ENCODE data around the gene ENTHD1.

Gene ENTHD1, protein sequence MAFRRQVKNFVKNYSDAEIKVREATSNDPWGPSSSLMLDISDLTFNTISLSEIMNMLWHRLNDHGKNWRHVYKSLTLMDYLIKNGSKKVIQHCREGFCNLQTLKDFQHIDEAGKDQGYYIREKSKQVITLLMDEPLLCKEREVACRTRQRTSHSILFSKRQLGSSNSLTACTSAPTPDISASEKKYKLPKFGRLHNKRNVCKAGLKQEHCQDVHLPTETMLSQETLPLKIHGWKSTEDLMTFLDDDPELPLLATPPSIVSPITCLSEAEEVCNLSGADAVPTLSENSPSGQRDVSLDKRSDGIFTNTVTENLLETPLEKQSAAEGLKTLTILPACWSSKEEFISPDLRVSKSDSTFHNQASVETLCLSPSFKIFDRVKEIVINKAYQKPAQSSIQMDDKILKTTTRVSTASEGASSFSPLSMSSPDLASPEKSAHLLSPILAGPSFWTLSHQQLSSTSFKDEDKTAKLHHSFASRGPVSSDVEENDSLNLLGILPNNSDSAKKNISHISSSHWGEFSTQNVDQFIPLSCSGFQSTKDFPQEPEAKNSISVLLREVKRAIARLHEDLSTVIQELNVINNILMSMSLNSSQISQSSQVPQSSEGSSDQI

GRCh38 chr22:39893526-39893925 is at the start of gene ENTHD1:
ENTHD1 (minus strand) TSS chr22:39893760; CDS start chr22:39887748, 6,012 bp downstream.
- DNase-seq = no peak

GRCh38 chr22:39943337-39943736 is 49.8 kb upstream of the ENTHD1 start:
- no peak for DNase-seq

DNA sequence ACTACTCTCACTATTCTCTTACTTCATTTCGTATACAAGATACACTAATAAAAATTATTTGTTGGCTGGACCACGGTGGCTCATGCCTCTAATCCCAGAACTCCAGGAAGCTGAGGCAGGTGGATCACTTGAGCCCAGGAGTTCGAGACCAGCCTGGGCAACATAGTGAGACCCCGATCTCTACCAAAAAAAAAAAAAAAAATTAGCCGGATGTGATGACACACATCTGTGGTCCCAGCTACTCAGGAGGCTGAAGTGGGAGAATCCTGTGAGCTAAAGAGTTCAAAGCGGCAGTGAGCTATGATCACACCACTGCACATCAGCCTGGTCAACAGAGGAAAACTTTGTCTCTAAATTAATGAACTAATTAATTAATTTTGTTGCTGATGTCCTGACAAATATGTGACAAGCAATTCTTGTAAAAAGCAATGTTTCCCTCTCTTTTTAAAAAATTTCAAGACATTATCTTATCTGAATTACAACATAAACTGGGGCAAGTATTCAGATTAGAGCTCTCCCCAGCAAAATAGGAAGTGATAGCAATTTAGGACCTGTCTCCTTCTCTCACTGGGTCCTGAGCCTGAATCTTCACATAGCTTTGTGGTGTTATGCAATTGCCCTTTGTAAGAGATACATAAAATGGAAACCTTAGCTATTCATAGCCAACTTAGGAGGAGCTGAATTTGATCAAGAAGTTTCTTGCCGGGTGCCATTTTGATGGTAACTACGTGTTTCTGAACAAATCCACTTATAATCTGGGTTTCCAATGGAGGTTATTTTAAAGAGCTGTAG is 49.1 kb upstream of the ENTHD1 start:
- DNase-seq = no peak

DNA sequence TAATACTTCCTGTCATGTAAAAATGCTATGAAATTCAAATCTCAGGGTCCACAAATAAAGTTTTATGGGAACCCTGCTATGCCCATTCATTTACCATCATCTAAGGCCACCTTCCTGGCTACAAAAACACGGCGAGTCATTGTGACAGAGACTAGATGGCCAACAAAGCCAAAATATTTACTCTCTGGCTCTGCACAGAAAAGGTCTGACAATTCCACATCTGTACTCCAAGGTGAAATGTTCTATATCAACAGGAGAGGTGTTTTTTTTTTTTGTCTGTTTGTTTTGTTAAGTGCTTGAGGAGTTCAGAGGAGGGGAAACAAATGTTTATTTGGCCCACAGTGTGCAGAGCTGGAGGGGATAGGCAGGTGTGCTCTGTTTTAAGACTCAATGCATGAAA is 48.0 kb upstream of the ENTHD1 start:
- peak; percentile 93 for DNase-seq

GRCh38 chr22:39940757-39941305 is 47.3 kb upstream of the ENTHD1 start:
- no peak for DNase-seq

- no peak for DNase-seq
Measured at GRCh38 chr22:39939830-39940229, 46.3 kb upstream of the ENTHD1 start.

- no peak for DNase-seq
Measured at GRCh38 chr22:39938509-39939111, 45.0 kb upstream of the ENTHD1 start.

- DNase-seq = no peak
Measured at GRCh38 chr22:39937906-39938305, 44.3 kb upstream of the ENTHD1 start.

DNA sequence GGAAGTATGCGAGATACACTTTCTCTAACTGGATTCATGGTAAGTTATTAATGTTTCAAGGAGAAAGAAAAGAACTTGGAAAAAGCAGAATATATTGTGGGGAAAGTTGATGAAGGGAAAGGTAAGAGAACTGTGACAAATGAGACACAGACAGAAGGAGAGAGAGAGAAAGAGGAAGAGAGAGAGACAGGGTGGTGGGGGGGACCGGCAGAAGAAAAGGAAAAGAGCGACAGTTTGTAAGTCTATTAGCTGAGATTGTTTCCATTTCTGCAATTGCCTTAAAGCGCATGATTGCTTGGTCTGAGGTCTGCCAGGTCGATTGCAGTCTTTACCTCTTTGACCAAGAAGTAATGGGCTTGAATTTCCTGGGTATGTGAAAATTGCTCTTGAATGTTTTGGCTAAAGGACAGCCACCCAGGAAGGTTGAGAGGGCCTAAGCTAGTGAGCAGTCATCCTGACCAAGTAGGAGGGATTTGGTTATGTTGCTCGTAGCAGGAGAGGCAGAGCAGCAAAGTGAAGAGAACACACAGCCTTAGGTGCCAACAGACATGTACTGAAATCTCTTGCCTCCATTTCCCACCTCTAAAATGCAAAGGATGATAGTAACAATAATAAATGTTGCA is 43.1 kb upstream of the ENTHD1 start:
- no peak for DNase-seq

DNA sequence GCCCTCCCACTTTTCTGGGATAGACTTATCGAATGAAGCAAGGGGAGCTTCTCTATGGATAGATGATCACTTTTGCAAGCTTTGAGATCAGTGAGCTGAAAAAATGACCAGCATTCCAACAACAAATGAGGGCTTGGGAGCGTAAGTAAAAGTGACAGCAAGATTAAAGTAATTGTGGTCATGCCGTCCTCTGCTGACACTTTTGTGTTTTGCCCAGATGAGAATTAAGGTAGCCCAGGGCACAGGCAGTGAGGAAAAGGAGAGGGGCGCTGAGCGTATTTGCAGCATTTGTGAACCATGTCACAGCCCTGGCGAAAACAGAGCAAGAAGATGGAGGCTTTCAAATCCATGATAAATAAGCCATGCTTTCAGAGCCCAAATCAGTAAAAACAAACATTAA is 42.1 kb upstream of the ENTHD1 start:
- DNase-seq = no peak

DNA sequence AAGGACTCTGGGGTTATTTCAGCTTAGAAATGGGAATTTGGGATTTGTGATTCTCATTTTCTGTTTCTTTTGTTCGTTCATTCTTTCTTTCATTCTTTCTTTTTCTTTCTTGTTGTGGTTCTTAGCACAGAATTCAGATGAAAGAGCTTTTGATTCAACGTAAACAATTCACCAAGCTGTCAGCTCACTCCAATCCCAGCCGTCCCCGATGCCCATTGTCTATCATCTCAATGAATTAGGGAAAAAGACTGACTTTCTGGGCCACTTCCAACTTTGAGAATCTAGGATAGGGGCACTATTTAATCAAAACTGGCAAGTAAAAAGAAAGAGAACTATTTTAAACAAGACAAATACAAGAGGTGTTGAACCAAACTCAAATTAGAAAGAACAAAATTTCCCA is 41.6 kb upstream of the ENTHD1 start:
- DNase-seq = no peak

- DNase-seq = no peak
Measured at GRCh38 chr22:39933741-39934140, 40.2 kb upstream of the ENTHD1 start.

GRCh38 chr22:39932918-39933649 is 39.5 kb upstream of the ENTHD1 start:
- DNase-seq = no peak

DNA sequence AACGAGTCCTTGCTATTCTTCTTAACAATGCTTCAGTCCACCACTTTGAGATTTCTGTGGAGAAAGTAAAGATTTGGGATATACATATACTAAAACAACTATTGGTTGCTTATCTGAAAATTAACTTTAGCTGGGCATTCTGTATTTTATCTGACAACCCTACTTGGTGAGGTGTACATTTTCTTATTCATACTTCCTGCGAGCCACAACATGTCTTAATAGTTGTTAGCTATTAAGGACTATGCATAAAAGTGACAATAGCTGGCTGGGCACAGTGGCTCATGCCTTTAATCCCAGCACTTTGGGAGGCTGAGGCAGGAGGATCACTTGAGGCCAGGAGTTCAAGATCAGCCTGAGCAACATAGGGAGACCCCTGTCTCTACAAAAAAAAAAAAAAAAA is 38.6 kb upstream of the ENTHD1 start:
- no peak for DNase-seq

- DNase-seq = no peak
Measured at GRCh38 chr22:39931251-39931650, 37.7 kb upstream of the ENTHD1 start.

DNA sequence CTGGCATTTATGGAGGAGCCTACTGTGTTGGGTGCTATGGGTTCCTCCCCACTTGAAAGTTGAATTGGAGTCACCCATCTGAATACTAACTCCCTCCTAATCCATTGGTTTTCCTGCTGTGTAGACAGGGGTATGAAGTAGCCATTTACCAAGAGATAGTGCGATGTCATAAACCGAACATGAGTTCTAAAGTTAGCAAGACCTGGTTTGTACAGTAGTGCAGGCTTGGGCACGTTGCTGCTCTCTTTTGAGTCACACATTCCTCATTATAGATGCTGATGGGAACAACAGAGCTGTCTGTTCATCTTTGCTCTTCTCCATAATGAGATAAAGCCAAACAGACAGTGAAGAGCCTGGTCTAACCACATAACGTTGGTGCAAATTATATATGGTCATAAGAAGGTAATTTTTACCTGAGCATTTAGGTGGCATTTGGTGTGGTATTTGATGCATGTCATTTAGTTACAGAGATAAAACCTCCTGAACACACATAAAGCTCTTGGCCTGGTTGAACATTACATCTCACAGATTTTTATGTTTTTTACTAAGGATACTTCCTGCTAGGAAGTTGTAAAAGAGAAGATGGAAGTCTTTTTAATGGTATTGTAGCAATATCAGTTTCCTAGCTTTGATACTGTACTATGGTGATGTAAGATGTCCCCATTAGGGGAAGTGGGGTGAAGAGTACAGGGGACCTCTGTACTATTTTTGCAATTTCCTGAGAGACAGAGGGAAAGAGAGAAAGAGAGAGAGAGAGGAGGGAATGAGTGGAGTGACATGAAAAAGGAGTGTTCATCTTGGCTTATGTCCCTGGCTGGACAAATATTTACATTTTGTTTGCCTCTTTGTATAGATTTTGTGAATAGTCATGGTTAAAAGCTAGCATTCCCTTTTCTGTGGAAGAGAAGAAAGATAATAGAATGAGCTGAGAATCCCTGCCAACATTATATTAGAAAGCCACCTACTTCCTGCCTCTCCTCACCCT is 35.3 kb upstream of the ENTHD1 start:
- DNase-seq = peak; percentile 42

GRCh38 chr22:39927544-39927943 is 34.0 kb upstream of the ENTHD1 start:
- DNase-seq = no peak

GRCh38 chr22:39926753-39927152 is 33.2 kb upstream of the ENTHD1 start:
- DNase-seq = no peak

DNA sequence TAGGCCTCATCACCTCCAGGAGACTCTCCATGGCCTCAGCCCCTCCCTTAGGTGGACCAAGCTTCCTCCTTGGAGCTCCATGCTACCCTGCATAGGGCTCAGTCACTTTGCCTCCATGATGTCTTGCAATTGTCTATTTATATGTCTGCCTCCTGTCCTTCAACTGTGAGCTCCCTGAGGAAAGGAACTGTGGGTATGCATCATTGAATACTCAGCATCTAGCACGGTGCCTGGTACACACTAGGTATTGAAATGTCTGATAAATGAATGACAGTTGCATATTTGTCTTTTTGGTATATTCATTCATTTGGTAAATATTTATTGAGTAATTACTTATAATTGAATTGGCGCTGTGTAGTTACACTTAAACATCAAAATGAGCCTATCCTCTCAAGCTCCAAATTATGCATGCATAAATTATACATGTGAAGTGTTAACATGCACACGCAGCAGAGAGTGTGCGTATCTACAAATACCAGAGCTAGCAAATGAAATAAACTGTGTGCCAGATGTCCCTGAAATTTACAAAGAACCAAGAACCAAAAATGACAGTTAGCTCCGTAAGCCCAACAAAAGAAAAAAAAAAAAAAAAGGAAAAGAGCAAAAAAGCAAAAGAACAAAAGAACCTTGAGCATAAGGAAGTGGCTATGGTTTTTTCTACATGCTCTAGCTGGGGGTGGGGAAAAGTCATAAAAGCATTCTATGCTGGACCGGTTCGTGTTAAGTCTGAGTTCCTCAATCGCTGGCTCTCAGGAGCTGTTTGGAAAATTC is 32.5 kb upstream of the ENTHD1 start:
- DNase-seq = no peak

DNA sequence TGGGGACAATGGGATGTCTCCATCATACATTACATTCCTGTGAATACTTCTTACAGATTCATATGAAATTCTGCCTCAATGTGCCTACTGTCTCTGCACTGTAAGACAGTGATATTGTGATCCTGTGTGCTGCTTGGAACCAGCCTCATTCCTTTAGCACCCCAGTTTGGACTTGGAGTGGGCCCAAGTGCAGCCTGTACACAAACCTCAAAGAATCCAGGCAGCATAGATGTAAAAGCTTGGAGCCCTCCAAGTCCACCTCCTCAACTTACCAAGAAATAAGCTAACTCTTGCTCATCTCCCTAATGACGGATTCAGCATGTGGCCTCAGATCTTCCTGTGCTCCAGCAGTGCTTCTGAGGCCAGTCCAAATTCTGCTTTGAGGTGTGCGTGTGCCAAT is 31.7 kb upstream of the ENTHD1 start:
- no peak for DNase-seq

Data from NCI-H2029 treated with DMSO at 0.1 percent for 48 hours (cell line).